GM21526 (cell line): ENCODE measurements around the gene LRIT3.

Source experiments
- ATAC-seq: cut with Tn5 transposase; IDR thresholded peaks from one replicate; pipeline ENCODE4 v1.9.1; 2021; ENCODE audit warnings: moderate library complexity; ENCODE audit not compliant: unreplicated experiment, low FRiP score

LRIT3 gene

DNA sequence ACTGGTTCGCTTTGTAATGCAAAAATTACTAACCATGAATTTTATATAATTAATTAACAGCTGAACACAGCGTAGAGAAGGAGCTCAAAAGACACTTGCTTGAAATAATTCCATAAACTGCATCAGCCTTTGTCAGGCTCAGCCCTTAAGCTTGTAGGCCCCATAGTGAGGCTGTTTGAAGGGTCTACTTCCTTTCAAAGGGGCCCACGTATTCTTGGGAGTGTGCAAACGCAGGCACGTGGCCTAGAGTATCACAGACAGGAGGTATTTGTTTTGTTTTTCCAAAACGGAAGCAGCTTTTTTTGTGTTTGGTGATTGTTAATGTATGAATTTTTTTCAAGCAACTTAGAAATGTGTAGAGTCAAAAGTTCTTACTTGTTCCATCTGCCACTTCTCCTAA lies 39.2 kb downstream of the LRIT3 start:
- no peak for ATAC-seq

DNA sequence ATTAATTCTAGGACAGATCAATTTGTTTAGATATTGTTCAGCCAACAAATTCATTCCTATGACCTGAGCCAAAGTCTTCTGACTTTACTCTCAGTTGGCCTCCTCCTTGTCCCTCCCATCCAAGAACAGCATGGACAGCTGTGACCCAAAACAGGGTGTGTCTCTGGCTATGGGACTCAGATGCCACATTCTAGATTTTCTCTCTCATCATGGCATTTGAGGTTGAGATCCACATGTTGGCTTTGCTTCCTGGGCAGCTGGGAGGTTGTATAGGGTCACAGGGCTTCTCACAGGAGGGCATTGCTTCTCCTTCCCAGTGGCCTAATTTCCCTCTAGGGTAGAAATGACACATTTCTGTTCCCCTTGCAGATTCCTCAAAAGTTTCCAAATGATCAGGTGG lies 42.2 kb downstream of the LRIT3 start:
- ATAC-seq: no peak

- no peak for ATAC-seq
Measured at GRCh38 chr4:109902559-109903251, 54.8 kb downstream of the LRIT3 start.

DNA sequence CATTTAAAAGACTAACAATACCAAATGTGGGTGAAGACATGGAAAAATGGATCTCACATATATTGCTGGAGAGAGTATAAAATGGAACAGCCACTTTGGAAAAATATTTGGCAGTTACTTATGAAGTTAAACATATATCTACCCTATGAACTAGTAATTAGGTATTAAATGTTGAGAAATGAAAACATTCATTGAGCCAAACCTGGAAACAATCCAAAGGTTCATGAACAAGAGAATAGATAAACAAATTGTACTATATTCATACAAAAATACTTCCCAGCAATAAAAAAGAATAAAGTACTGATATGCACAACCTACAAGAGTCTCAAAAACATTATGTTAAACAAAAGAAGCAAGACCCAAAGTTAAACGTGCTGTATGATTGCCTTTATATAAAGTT lies 60.8 kb downstream of the LRIT3 start:
- no peak for ATAC-seq

DNA sequence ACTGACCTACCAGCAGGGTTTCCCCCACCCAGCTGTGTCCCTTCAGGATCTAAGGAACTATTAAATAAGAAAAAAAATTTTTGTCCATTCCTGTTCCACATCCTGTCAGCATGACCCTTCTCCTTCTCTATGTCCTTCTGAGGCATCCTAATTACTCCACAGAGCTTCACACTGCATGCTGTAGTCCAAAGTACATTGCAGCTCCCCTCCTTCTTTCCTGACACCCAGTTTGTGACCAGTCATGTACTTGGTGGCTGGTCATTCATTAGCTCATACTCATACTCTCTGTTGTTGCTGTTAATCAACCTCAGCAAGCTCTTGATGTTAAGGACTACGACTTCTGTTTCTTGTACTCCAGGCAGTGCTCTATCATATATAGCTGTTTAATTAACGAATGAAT lies 62.3 kb downstream of the LRIT3 start:
- ATAC-seq: no peak

DNA sequence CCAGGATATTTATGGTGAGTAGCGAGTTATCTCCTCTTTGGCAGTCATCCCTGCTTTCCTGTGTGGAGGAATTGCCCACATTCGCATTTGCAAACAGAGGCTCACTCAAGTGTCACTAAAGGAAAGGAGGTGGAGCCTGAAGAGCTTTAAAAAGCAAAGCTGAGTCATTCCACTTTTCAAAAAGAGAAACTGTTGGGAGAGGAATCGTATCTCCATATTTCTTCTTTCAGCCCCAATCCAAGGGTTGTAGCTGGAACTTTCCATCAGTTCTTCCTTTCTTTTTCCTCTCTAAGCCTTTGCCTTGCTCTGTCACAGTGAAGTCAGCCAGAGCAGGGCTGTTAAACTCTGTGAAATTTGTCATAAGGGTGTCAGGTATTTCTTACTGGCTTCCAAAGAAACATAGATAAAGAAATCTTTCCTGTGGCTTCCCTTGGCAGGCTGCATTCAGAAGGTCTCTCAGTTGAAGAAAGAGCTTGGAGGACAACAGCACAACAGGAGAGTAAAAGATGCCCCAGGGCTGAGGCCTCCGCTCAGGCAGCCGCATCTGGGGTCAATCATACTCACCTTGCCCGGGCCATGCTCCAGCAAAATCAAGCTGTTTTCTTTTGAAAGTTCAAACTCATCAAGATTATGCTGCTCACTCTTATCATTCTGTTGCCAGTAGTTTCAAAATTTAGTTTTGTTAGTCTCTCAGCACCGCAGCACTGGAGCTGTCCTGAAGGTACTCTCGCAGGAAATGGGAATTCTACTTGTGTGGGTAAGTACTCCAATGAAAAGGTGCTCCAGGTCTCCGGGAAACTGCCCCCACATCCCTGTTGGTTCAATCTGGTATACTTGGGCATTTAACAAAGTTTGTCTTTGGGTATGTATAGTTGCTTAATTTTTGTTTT lies 65.0 kb downstream of the LRIT3 start, which contains the start of gene EGF:
TSS of gene EGF (plus strand) at position 178 of the 890 bp plus-strand sequence. CDS start at position 631, 453 bp downstream.
- ATAC-seq: no peak

GRCh38 chr4:109913596-109914241 lies 65.8 kb downstream of the LRIT3 start:
- ATAC-seq: no peak

DNA sequence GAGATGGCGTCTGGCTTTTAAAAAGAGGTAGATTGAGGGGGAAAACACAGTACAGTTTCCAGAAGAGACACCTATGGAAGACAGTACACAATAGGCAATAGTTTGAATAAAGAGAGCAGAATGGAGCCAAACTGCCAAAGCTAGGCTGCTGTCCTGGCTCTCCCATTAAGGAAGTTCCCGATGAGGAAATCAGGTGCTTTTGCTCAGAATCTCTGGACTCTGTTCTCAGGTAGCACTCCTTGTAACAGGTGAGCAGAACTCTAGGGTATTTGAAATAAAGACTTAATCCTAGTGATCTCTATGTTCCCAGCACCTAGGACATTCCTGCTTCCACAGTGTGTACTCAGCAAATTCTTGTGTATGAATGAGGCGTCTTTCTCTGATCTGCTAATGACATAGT lies 66.4 kb downstream of the LRIT3 start:
- ATAC-seq: no peak

- no peak for ATAC-seq
Measured at GRCh38 chr4:109915385-109916026, 67.6 kb downstream of the LRIT3 start.

- ATAC-seq: no peak
Measured at GRCh38 chr4:109916027-109916409, 68.1 kb downstream of the LRIT3 start.

GRCh38 chr4:109921384-109921808 lies 73.5 kb downstream of the LRIT3 start:
- ATAC-seq: no peak
